DOHH2 (cell line): Measurements from ENCODE around the gene OPN4.

ENCODE experiments used
- H3F3A ChIP-seq: fragments of 200-600 bp; sonication (generic), shearing (Covaris generic); 2 replicates; pipeline ENCODE4 v1.6.0; 2016; ENCODE audit warnings: antibody characterized with exemption, mild to moderate bottlenecking; ENCODE audit not compliant: control insufficient read depth, insufficient read depth
- H3K27ac ChIP-seq: fragments of 200-600 bp; sonication (generic); 2 replicates; pipeline ENCODE4 v1.5.1; 2014; ENCODE audit warnings: low read depth, mild to moderate bottlenecking, low read length, moderate library complexity
- H3K27me3 ChIP-seq: fragments of 200-600 bp; sonication (generic); 2 replicates; pipeline ENCODE4 v1.6.1; 2014; ENCODE audit warnings: mild to moderate bottlenecking, low read length, mixed read lengths; ENCODE audit not compliant: control insufficient read depth
- H3K36me3 ChIP-seq: fragments of 200-600 bp; sonication (generic); 2 replicates; pipeline ENCODE4 v1.6.1; 2014; ENCODE audit warnings: mild to moderate bottlenecking, low read length, moderate library complexity, mixed read lengths; ENCODE audit not compliant: control insufficient read depth
- H3K4me1 ChIP-seq: fragments of 200-600 bp; sonication (generic); 2 replicates; pipeline ENCODE4 v1.6.1; 2014; ENCODE audit warnings: mild to moderate bottlenecking, low read length, mixed read lengths; ENCODE audit not compliant: control insufficient read depth
- H3K4me2 ChIP-seq: fragments of 200-600 bp; sonication (generic); 2 replicates; pipeline ENCODE4 v1.6.0; 2014; ENCODE audit warnings: mild to moderate bottlenecking, low read length, moderate library complexity
- H3K4me3 ChIP-seq: fragments of 200-600 bp; sonication (generic); 2 replicates; pipeline ENCODE4 v1.5.1; 2014; ENCODE audit warnings: mild to moderate bottlenecking, low read length, mixed read lengths
- H3K79me2 ChIP-seq: fragments of 200-600 bp; sonication (generic); 2 replicates; pipeline ENCODE4 v1.6.1; 2014; ENCODE audit warnings: mild to moderate bottlenecking, low read length, mixed read lengths; ENCODE audit not compliant: control insufficient read depth
- H3K9me2 ChIP-seq: fragments of 200-600 bp; sonication (generic); replicated peaks from 2 replicates; pipeline ENCODE4 v1.6.1; 2014; ENCODE audit warnings: mild to moderate bottlenecking, low read length, mixed read lengths; ENCODE audit not compliant: control insufficient read depth
- H3K9me3 ChIP-seq: fragments of 200-600 bp; sonication (generic); 2 replicates; pipeline ENCODE4 v1.6.1; 2014; ENCODE audit warnings: antibody characterized with exemption, low read length, mixed read lengths; ENCODE audit not compliant: control insufficient read depth, insufficient read depth
- H4K20me1 ChIP-seq: fragments of 200-600 bp; sonication (generic); 2 replicates; pipeline ENCODE4 v1.6.0; 2014; ENCODE audit warnings: low read depth, mild to moderate bottlenecking, antibody characterized with exemption, low read length, moderate library complexity; ENCODE audit not compliant: control insufficient read depth, insufficient read depth
- CTCF ChIP-seq: fragments of 200-600 bp; sonication (generic); IDR thresholded peaks from one replicate; pipeline ENCODE4 v1.5.1; 2014; ENCODE audit warnings: antibody characterized with exemption, mild to moderate bottlenecking, low read depth, low read length; ENCODE audit not compliant: poor library complexity, severe bottlenecking
- EZH2phosphoT487 ChIP-seq: fragments of 200-600 bp; sonication (generic); IDR thresholded peaks from 2 replicates; pipeline ENCODE4 v1.6.1; 2017; ENCODE audit warnings: borderline replicate concordance, mild to moderate bottlenecking, antibody characterized with exemption, low read length, moderate library complexity, mixed read lengths

Gene OPN4

GRCh38 chr10:86665218-86665607, 10.9 kb downstream of the OPN4 start:
- H3K36me3 ChIP-seq: no peaks in the 10 kb centered on the region
- H3K4me3 ChIP-seq: no peak overlapping the region
- no peaks in the 10 kb centered on the region for H3K9me3 ChIP-seq
- H4K20me1 ChIP-seq: no peaks in the 10 kb centered on the region
- TF ChIP-seq EZH2phosphoT487 (no peak), CTCF (no peak)
- H3K79me2 ChIP-seq: no peaks in the 10 kb centered on the region
- no peaks in the 10 kb centered on the region for H3K27me3 ChIP-seq
- H3K9me2 ChIP-seq: no peaks in the 10 kb centered on the region
- no peak overlapping the region for H3K4me2 ChIP-seq
- no peaks in the 10 kb centered on the region for H3F3A ChIP-seq
- peaks cover 8% of the 10 kb centered on the region for H3K4me1 ChIP-seq
- H3K27ac ChIP-seq: no peak overlapping the region

GRCh38 chr10:86665868-86666267, 11.5 kb downstream of the OPN4 start:
- no peak for TF ChIP-seq CTCF
- no peak for TF ChIP-seq EZH2phosphoT487
- Histone ChIP-seq H3F3A (no peaks in the 10 kb centered on the region), H3K9me2 (no peaks in the 10 kb centered on the region), H3K27ac (no peak overlapping the region), H3K79me2 (no peaks in the 10 kb centered on the region), H3K4me3 (no peak overlapping the region), H4K20me1 (no peaks in the 10 kb centered on the region), H3K4me2 (no peak overlapping the region), H3K4me1 (peaks cover 8% of the 10 kb centered on the region), H3K9me3 (no peaks in the 10 kb centered on the region), H3K36me3 (no peaks in the 10 kb centered on the region), H3K27me3 (no peaks in the 10 kb centered on the region)

GRCh38 chr10:86666538-86666937, 12.2 kb downstream of the OPN4 start:
- no peaks in the 10 kb centered on the region for H3K36me3 ChIP-seq
- H3K27ac ChIP-seq: no peak overlapping the region
- H4K20me1 ChIP-seq: no peaks in the 10 kb centered on the region
- H3K4me1 ChIP-seq: peaks cover 8% of the 10 kb centered on the region
- H3K4me3 ChIP-seq: no peak overlapping the region
- TF ChIP-seq CTCF (no peak), EZH2phosphoT487 (no peak)
- H3K79me2 ChIP-seq: no peaks in the 10 kb centered on the region
- H3K27me3 ChIP-seq: no peaks in the 10 kb centered on the region
- H3K4me2 ChIP-seq: no peak overlapping the region
- no peaks in the 10 kb centered on the region for H3K9me2 ChIP-seq
- H3F3A ChIP-seq: no peaks in the 10 kb centered on the region
- no peaks in the 10 kb centered on the region for H3K9me3 ChIP-seq
